ENCODE results near the gene MIEF2.

- TF ChIP-seq CTCF (IDR thresholded peaks at IDR 0.05): no peak
- no peak for TF ChIP-seq EP300 (IDR thresholded peaks at IDR 0.05)
These were observed 32.2 kb upstream of the MIEF2 start for GRCh38 chr17:18228176-18228682.
